A673 (cell line): Measurements from ENCODE around the gene REG4. TPM values are rescaled to one million over a fixed set of nuclear protein-coding genes. Genes with fewer than 3 reads are reported as not detected.

Source experiments
- BruUV-seq: library from RNA; stranded (reverse); fragments of 400-500 nt; replicated peaks from 2 replicates; lab custom pipeline; 2021; lab: Mats Ljungman, UMichigan
- CTCF ChIA-PET: fragments of 300-600 bp; sonication (Branson Sonifier 250); formaldehyde crosslinking; loops from one replicate; lab custom pipeline; 2022; ENCODE audit warnings: antibody characterized with exemption; lab: Charles Lee
- POLR2A ChIA-PET: fragments of 300-600 bp; sonication (Branson Sonifier 250); formaldehyde crosslinking; loops from one replicate; lab custom pipeline; 2022; ENCODE audit warnings: antibody characterized with exemption; ENCODE audit not compliant: low non-redundant PET; lab: Charles Lee
- DNase-seq: peaks from one replicate; pipeline ENCODE4 v3.0.0-alpha.2; 2015; ENCODE audit warnings: low spot score
- H3K27ac ChIP-seq: fragments of 200-600 bp; sonication (generic); 2 replicates; pipeline ENCODE4 v1.5.1; 2016; ENCODE audit warnings: mixed run types, low read depth, mild to moderate bottlenecking, mixed read lengths, antibody characterized with exemption, low read length; ENCODE audit not compliant: poor library complexity, severe bottlenecking
- H3K27me3 ChIP-seq: fragments of 200-600 bp; sonication (generic); replicated peaks from 2 replicates; pipeline ENCODE4 v1.6.1; 2017; ENCODE audit warnings: mixed run types, low read depth, mild to moderate bottlenecking, mixed read lengths, antibody characterized with exemption, low read length; ENCODE audit not compliant: insufficient read depth, poor library complexity
- H3K36me3 ChIP-seq: fragments of 200-600 bp; sonication (generic); 2 replicates; pipeline ENCODE4 v1.6.1; 2016; ENCODE audit warnings: mixed run types, mild to moderate bottlenecking, mixed read lengths, antibody characterized with exemption, low read length; ENCODE audit not compliant: insufficient read depth, poor library complexity, severe bottlenecking
- H3K4me1 ChIP-seq: fragments of 200-600 bp; sonication (generic); 2 replicates; pipeline ENCODE4 v1.6.1; 2017; ENCODE audit warnings: mixed run types, mild to moderate bottlenecking, mixed read lengths, antibody characterized with exemption, low read length; ENCODE audit not compliant: insufficient read depth, poor library complexity, severe bottlenecking
- H3K4me3 ChIP-seq: fragments of 200-600 bp; sonication (generic); 2 replicates; pipeline ENCODE4 v1.5.1; 2016; ENCODE audit warnings: low read depth, mixed run types, mild to moderate bottlenecking, mixed read lengths, low read length; ENCODE audit not compliant: poor library complexity, severe bottlenecking
- H3K9me3 ChIP-seq: fragments of 200-600 bp; sonication (generic); 2 replicates; pipeline ENCODE4 v1.6.1; 2016; ENCODE audit warnings: mixed run types, low read depth, mild to moderate bottlenecking, mixed read lengths, antibody characterized with exemption, low read length; ENCODE audit not compliant: poor library complexity, severe bottlenecking
- EZH2 ChIP-seq: fragments of 200-600 bp; sonication (generic); IDR thresholded peaks from 2 replicates; pipeline ENCODE4 v1.6.1; 2017; ENCODE audit warnings: borderline replicate concordance, low read depth, mild to moderate bottlenecking, mixed read lengths, antibody characterized with exemption, low read length; ENCODE audit not compliant: poor library complexity, severe bottlenecking
- intact Hi-C: fragments of 100-400 bp; cut with micrococcal nuclease; formaldehyde crosslinking; loops from one replicate; pipeline ENCODE4 v1.10.0; 2022; ENCODE audit not compliant: unreplicated experiment
- total RNA-seq: library from RNA; stranded (reverse); gene quantifications from 2 replicates; pipeline ENCODE4 v1.2.3, GENCODE V29; 2021
- TF ChIP-seq, protein P1 (sequence below): fragments of 300-800, 200-600 bp; sonication (generic); conservative IDR thresholded peaks from 2 replicates; pipeline ENCODE4 v1.5.1; 2017; ENCODE audit warnings: low read depth, mild to moderate bottlenecking, antibody characterized with exemption, low read length, moderate library complexity, mixed read lengths

REG4 gene
- total RNA-seq, 1 experiment from 2014 or later = not detected

DNA sequence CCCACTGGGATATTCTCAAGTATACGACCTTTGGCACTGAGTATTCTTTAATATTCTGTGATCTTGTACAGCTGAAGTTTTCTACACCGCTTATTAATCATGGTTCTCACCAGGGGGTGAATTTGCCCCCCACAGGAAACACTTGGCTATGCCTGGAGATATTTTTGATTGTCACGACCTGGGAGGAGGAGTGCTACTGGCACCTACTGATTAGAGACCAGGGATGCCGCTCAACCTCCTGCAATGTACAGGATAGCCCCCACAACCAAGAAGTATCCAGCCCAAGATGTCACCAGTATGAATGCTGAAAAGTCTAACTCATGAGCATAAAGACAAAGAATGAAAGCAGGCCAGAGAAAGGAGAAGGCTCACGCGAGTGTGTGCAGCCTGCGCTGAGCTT, 13.7 kb downstream of the REG4 start:
- Histone ChIP-seq H3K9me3 (no peaks in the 10 kb centered on the region), H3K4me3 (no peak overlapping the region), H3K36me3 (no peaks in the 10 kb centered on the region), H3K4me1 (no peaks in the 10 kb centered on the region), H3K27ac (no peak overlapping the region), H3K27me3 (no peaks in the 10 kb centered on the region)
- BruUV-seq = no TSS peak
- POLR2A ChIA-PET = no interaction called here
- CTCF ChIA-PET = no interaction called here
- TF ChIP-seq, protein P1, sequence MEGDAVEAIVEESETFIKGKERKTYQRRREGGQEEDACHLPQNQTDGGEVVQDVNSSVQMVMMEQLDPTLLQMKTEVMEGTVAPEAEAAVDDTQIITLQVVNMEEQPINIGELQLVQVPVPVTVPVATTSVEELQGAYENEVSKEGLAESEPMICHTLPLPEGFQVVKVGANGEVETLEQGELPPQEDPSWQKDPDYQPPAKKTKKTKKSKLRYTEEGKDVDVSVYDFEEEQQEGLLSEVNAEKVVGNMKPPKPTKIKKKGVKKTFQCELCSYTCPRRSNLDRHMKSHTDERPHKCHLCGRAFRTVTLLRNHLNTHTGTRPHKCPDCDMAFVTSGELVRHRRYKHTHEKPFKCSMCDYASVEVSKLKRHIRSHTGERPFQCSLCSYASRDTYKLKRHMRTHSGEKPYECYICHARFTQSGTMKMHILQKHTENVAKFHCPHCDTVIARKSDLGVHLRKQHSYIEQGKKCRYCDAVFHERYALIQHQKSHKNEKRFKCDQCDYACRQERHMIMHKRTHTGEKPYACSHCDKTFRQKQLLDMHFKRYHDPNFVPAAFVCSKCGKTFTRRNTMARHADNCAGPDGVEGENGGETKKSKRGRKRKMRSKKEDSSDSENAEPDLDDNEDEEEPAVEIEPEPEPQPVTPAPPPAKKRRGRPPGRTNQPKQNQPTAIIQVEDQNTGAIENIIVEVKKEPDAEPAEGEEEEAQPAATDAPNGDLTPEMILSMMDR = no peak
- TF ChIP-seq EZH2 = no peak
- no peak for DNase-seq
- intact Hi-C loops = loop anchor here (1.0 kb wide), 1 partner anchor 12 kb away; no protein-coding TSS in a partner anchor

DNA sequence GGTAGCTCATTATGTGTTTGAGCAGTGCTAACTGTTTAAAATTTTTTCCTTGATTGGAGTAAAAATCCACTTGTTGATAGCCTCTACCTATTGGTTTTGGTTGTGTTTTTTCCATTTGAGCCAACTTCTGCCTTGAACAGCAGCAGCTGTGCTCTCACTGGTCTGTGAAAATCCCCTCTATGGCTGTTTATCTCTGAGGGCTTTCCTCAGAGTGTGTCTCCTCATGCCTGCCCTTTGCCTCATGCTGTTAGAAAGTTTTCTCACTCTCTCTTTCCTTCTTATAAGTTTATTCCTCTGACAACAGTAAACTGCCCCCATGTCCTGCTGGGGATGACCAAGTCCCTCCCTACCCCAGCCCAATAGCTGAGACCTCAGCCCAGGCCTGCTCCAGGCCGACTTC, 14.1 kb downstream of the REG4 start:
- intact Hi-C loops = loop anchor here (1.0 kb wide), 1 partner anchor 12 kb away; no protein-coding TSS in a partner anchor
- CTCF ChIA-PET = no interaction called here
- no TSS peak for BruUV-seq

DNA sequence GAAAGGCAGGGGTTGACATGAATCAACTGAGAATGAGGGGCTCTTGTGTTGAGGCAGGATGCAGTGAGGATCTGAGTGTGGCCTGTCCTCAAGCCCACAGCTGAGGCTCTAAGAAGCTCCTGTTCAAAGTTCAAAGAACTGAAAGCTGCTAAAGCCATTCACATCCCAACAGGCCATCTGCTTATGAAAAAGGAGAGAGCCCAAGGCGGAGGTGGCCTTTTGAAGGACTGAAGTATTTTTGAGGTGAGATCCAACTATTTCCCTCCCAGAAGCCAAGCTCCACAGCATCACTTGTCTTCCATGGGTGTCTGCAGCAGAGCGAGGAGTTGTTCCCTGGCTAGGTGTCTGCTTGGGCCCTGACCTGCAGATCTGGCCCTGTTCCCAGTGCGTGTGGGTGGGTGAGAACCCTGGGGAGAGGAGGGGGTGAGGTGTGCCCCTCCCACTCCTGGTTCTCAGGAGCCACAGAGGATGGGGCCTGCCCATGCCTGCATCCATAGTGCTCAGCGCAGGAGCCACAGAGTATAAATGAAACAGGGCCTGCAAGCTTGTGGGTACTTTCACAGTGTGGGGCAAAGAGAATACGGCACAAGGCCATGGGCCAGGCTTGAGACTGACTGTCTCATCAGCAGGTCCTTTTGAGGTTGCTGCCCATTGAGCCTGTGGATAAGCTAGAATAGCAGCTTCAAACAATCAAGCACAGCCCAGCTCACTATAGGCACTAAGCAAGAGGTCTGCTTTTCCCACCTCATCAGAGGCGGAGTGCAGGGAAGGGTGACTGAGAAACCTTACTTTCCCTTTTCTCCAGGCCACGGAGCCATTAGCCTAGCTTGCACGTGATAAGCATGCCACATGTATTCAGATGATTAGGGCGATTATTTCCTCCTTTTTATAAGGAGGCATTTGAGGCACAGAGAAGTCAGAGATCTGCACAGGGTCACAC, 15.7 kb downstream of the REG4 start:
- H3K36me3 ChIP-seq = no peaks in the 10 kb centered on the region
- H3K4me3 ChIP-seq = no peak overlapping the region
- H3K27ac ChIP-seq = no peak overlapping the region
- TF ChIP-seq EZH2 = no peak
- TF ChIP-seq, protein P1 = no peak
- no peaks in the 10 kb centered on the region for H3K27me3 ChIP-seq
- ChIA-PET CTCF (no interaction called here), POLR2A (no interaction called here)
- H3K4me1 ChIP-seq = no peaks in the 10 kb centered on the region
- DNase-seq = no peak
- intact Hi-C loops = no loop called here
- no peaks in the 10 kb centered on the region for H3K9me3 ChIP-seq
- no TSS peak for BruUV-seq

More for the DNA sequence above, 14.1 kb downstream of the REG4 start:
- H3K27me3 ChIP-seq = no peaks in the 10 kb centered on the region
- no peaks in the 10 kb centered on the region for H3K9me3 ChIP-seq
- DNase-seq = no peak
- H3K27ac ChIP-seq = no peak overlapping the region
- no peaks in the 10 kb centered on the region for H3K4me1 ChIP-seq
- H3K4me3 ChIP-seq = no peak overlapping the region
- POLR2A ChIA-PET = no interaction called here
- H3K36me3 ChIP-seq = no peaks in the 10 kb centered on the region
- TF ChIP-seq, protein P1 = no peak
- TF ChIP-seq EZH2 = no peak
